ENCODE results near the gene KCND2. TPM values are rescaled to one million over a fixed set of nuclear protein-coding genes. Genes with fewer than 3 reads are reported as not detected.
"Not testable (repeated sequence)": the region's sequence is repeated elsewhere in the genome, so short reads cannot be mapped to it uniquely, and the experiment has no call there.

Gene KCND2
- total RNA-seq, 1 donor from 2014 or later: not detected

- intact Hi-C loops (cut with micrococcal nuclease): no loop called here
- DNase-seq: no peak
- H3K27ac Mint-ChIP-seq: no peak overlapping the region
- H3K4me1 Mint-ChIP-seq: no peaks in the 10 kb centered on the region
- no peak overlapping the region for H3K4me3 Mint-ChIP-seq
- H3K9me3 Mint-ChIP-seq: no peaks in the 10 kb centered on the region
- no peaks in the 10 kb centered on the region for H3K36me3 Mint-ChIP-seq (ENCODE audit: low read depth)
- H3K27me3 Mint-ChIP-seq: no peaks in the 10 kb centered on the region
Measured at GRCh38 chr7:120733835-120734234, 460.9 kb downstream of the KCND2 start.

- Mint-ChIP-seq H3K36me3 (ENCODE audit: low read depth) (no peaks in the 10 kb centered on the region), H3K27me3 (no peaks in the 10 kb centered on the region), H3K4me3 (no peak overlapping the region), H3K9me3 (no peaks in the 10 kb centered on the region), H3K4me1 (no peaks in the 10 kb centered on the region), H3K27ac (no peak overlapping the region)
- intact Hi-C loops (cut with micrococcal nuclease): no loop called here
- no peak for DNase-seq
Measured at GRCh38 chr7:120735791-120736190, 462.8 kb downstream of the KCND2 start.

GRCh38 chr7:120738816-120739215, 465.8 kb downstream of the KCND2 start:
- no peak overlapping the region for H3K27ac Mint-ChIP-seq
- no peaks in the 10 kb centered on the region for H3K9me3 Mint-ChIP-seq
- no peak overlapping the region for H3K4me3 Mint-ChIP-seq
- intact Hi-C loops (cut with micrococcal nuclease): no loop called here
- no peaks in the 10 kb centered on the region for H3K4me1 Mint-ChIP-seq
- H3K27me3 Mint-ChIP-seq: no peaks in the 10 kb centered on the region
- no peaks in the 10 kb centered on the region for H3K36me3 Mint-ChIP-seq (ENCODE audit: low read depth)
- DNase-seq: no peak

- Mint-ChIP-seq H3K9me3 (no peaks in the 10 kb centered on the region), H3K4me3 (no peak overlapping the region), H3K4me1 (no peaks in the 10 kb centered on the region), H3K36me3 (ENCODE audit: low read depth) (no peaks in the 10 kb centered on the region), H3K27me3 (no peaks in the 10 kb centered on the region), H3K27ac (no peak overlapping the region)
- no peak for DNase-seq
- intact Hi-C loops (cut with micrococcal nuclease): no loop called here
Measured at GRCh38 chr7:120740348-120740747, 467.4 kb downstream of the KCND2 start.

- Mint-ChIP-seq H3K9me3 (no peaks in the 10 kb centered on the region), H3K4me3 (no peak overlapping the region), H3K27ac (no peak overlapping the region), H3K4me1 (no peaks in the 10 kb centered on the region), H3K27me3 (no peaks in the 10 kb centered on the region), H3K36me3 (ENCODE audit: low read depth) (no peaks in the 10 kb centered on the region)
- intact Hi-C loops (cut with micrococcal nuclease): no loop called here
- no peak for DNase-seq
Measured at GRCh38 chr7:120741371-120742042, 468.5 kb downstream of the KCND2 start.

- no peak overlapping the region for H3K27ac Mint-ChIP-seq
- no peaks in the 10 kb centered on the region for H3K36me3 Mint-ChIP-seq (ENCODE audit: low read depth)
- intact Hi-C loops (cut with micrococcal nuclease): no loop called here
- H3K4me1 Mint-ChIP-seq: no peaks in the 10 kb centered on the region
- no peaks in the 10 kb centered on the region for H3K9me3 Mint-ChIP-seq
- no peaks in the 10 kb centered on the region for H3K27me3 Mint-ChIP-seq
- H3K4me3 Mint-ChIP-seq: no peak overlapping the region
- DNase-seq: no peak
Measured at GRCh38 chr7:120742372-120742771, 469.4 kb downstream of the KCND2 start.

- Mint-ChIP-seq H3K27me3 (no peaks in the 10 kb centered on the region), H3K9me3 (no peaks in the 10 kb centered on the region), H3K27ac (no peak overlapping the region), H3K4me3 (no peak overlapping the region), H3K4me1 (no peaks in the 10 kb centered on the region), H3K36me3 (ENCODE audit: low read depth) (no peaks in the 10 kb centered on the region)
- intact Hi-C loops (cut with micrococcal nuclease): no loop called here
- no peak for DNase-seq
Measured at GRCh38 chr7:120743128-120743527, 470.2 kb downstream of the KCND2 start.

- Mint-ChIP-seq H3K4me1 (no peaks in the 10 kb centered on the region), H3K27ac (no peak overlapping the region), H3K27me3 (no peaks in the 10 kb centered on the region), H3K36me3 (ENCODE audit: low read depth) (no peaks in the 10 kb centered on the region), H3K9me3 (no peaks in the 10 kb centered on the region), H3K4me3 (no peak overlapping the region)
- no peak for DNase-seq
- intact Hi-C loops (cut with micrococcal nuclease): no loop called here
Measured at GRCh38 chr7:120760050-120760449, 487.1 kb downstream of the KCND2 start.

GRCh38 chr7:120760851-120761250, 487.9 kb downstream of the KCND2 start:
- no peak overlapping the region for H3K4me3 Mint-ChIP-seq
- intact Hi-C loops (cut with micrococcal nuclease): no loop called here
- no peak overlapping the region for H3K27ac Mint-ChIP-seq
- no peaks in the 10 kb centered on the region for H3K9me3 Mint-ChIP-seq
- DNase-seq: no peak
- no peaks in the 10 kb centered on the region for H3K4me1 Mint-ChIP-seq
- H3K36me3 Mint-ChIP-seq (ENCODE audit: low read depth): no peaks in the 10 kb centered on the region
- H3K27me3 Mint-ChIP-seq: no peaks in the 10 kb centered on the region

- intact Hi-C loops (cut with micrococcal nuclease): no loop called here
- H3K4me1 Mint-ChIP-seq: no peaks in the 10 kb centered on the region
Measured at GRCh38 chr7:120770206-120770605, 497.2 kb downstream of the KCND2 start.

GRCh38 chr7:120774481-120774880, 501.5 kb downstream of the KCND2 start:
- H3K4me3 Mint-ChIP-seq: no peak overlapping the region
- H3K4me1 Mint-ChIP-seq: no peaks in the 10 kb centered on the region
- H3K27ac Mint-ChIP-seq: no peak overlapping the region
- no peaks in the 10 kb centered on the region for H3K36me3 Mint-ChIP-seq (ENCODE audit: low read depth)
- no peaks in the 10 kb centered on the region for H3K27me3 Mint-ChIP-seq
- H3K9me3 Mint-ChIP-seq: no peaks in the 10 kb centered on the region
- no peak for DNase-seq
- intact Hi-C loops (cut with micrococcal nuclease): no loop called here

More at GRCh38 chr7:120770206-120770605, 497.2 kb downstream of the KCND2 start:
- no peaks in the 10 kb centered on the region for H3K9me3 Mint-ChIP-seq
- no peak overlapping the region for H3K4me3 Mint-ChIP-seq
- DNase-seq: no peak
- no peaks in the 10 kb centered on the region for H3K27me3 Mint-ChIP-seq
- no peaks in the 10 kb centered on the region for H3K36me3 Mint-ChIP-seq (ENCODE audit: low read depth)
- H3K27ac Mint-ChIP-seq: no peak overlapping the region

GRCh38 chr7:120775755-120776154, 502.8 kb downstream of the KCND2 start:
- no peak for DNase-seq
- Mint-ChIP-seq H3K27me3 (no peaks in the 10 kb centered on the region), H3K27ac (no peak overlapping the region), H3K4me1 (no peaks in the 10 kb centered on the region), H3K36me3 (ENCODE audit: low read depth) (no peaks in the 10 kb centered on the region), H3K4me3 (no peak overlapping the region), H3K9me3 (no peaks in the 10 kb centered on the region)
- intact Hi-C loops (cut with micrococcal nuclease): no loop called here

- H3K9me3 Mint-ChIP-seq; intact Hi-C loops (cut with micrococcal nuclease); H3K4me3 Mint-ChIP-seq: not testable (repeated sequence)
Measured at GRCh38 chr7:120779078-120779477, 506.1 kb downstream of the KCND2 start.

GRCh38 chr7:120780451-120780850, 507.5 kb downstream of the KCND2 start:
- H3K36me3 Mint-ChIP-seq (ENCODE audit: low read depth); H3K27me3 Mint-ChIP-seq; H3K4me3 Mint-ChIP-seq; intact Hi-C loops (cut with micrococcal nuclease); H3K9me3 Mint-ChIP-seq; H3K4me1 Mint-ChIP-seq; H3K27ac Mint-ChIP-seq: not testable (repeated sequence)
- DNase-seq: peak; percentile 20

More at GRCh38 chr7:120779078-120779477, 506.1 kb downstream of the KCND2 start:
- not testable (repeated sequence) for H3K27ac Mint-ChIP-seq; H3K4me1 Mint-ChIP-seq; DNase-seq; H3K27me3 Mint-ChIP-seq; H3K36me3 Mint-ChIP-seq (ENCODE audit: low read depth)

- H3K27me3 Mint-ChIP-seq: peaks cover 7% of the 10 kb centered on the region
- intact Hi-C loops (cut with micrococcal nuclease): no loop called here
- no peaks in the 10 kb centered on the region for H3K36me3 Mint-ChIP-seq (ENCODE audit: low read depth)
- no peak overlapping the region for H3K27ac Mint-ChIP-seq
- H3K4me1 Mint-ChIP-seq: no peaks in the 10 kb centered on the region
- DNase-seq: no peak
- H3K9me3 Mint-ChIP-seq: no peaks in the 10 kb centered on the region
- no peak overlapping the region for H3K4me3 Mint-ChIP-seq
Measured at GRCh38 chr7:120780938-120781337, 508.0 kb downstream of the KCND2 start.

Data from activated CD4-positive, alpha-beta T cell treated with anti-CD3 and anti-CD28 coated beads, Interleukin-2, amount 10 ng/mL, durations not matched to agents 24 days and 14 days (primary cell).